K562 (cell line): ENCODE data around the gene COL24A1. TPM values are rescaled to one million over a fixed set of nuclear protein-coding genes. Genes with fewer than 3 reads are reported as not detected.

Experiments
- ADNP ChIP-seq: fragments of 200-800 bp; sonication (Bioruptor generic); IDR thresholded peaks from 2 replicates; pipeline ENCODE4 v1.6.1; 2016; ENCODE audit warnings: missing genetic modification characterization, missing compliant biosample characterization
- CHD2 ChIP-seq: IDR thresholded peaks from 2 replicates; pipeline ENCODE4 v1.6.1; 2011; ENCODE audit warnings: low read depth, low read length
- E2F3 ChIP-seq: fragments of 250-450 bp; sonication (Bioruptor Pico); IDR thresholded peaks from 2 replicates; pipeline ENCODE4 v1.4.0; 2020; ENCODE audit warnings: mild to moderate bottlenecking
- ILF3 ChIP-seq: fragments of 450-650 bp; IDR thresholded peaks from 2 replicates; pipeline ENCODE4 v1.6.1; 2018; ENCODE audit warnings: antibody characterized with exemption, mild to moderate bottlenecking, moderate library complexity, borderline replicate concordance
- ZNF668 ChIP-seq: fragments of 250-450 bp; sonication (Bioruptor Pico); IDR thresholded peaks from 2 replicates; pipeline ENCODE4 v1.8.0; 2022; ENCODE audit warnings: mild to moderate bottlenecking, inconsistent platforms
- polyA plus RNA-seq, 8 experiments: library from polyadenylated mRNA; depleted of rRNA in 4 of 8; stranded (reverse) in 5 of 8; unstranded in 3 of 8; fragments of >200 nt; fragmentation: Nextera tagmentation in 2 of 8; fragmentation: Illumina TruSeq in 1 of 8; extraction: Ambion mirVana in 2 of 8; extraction: Trizol in 1 of 8; gene quantifications; 2 replicates each; pipeline versions ENCODE4 v1.2.1 to v1.2.3, GENCODE V29; 2011 to 2014; ENCODE audit warnings: inconsistent platforms in 1 of 8, missing spikeins in 1 of 8
- total RNA-seq, 7 experiments: library from RNA; depleted of rRNA in 6 of 7; stranded (reverse); fragments of >200 nt in 6 of 7; fragmentation: Illumina TruSeq in 2 of 7; extraction: Trizol in 2 of 7; gene quantifications; 2 replicates each; pipeline versions ENCODE4 v1.2.1 to v1.2.3, GENCODE V29; 2011 to 2021; ENCODE audit warnings: low replicate concordance in 1 of 7
- TF ChIP-seq, protein P1 (sequence below), 2 experiments: fragments of 450-650 bp; formaldehyde crosslinking in 1 of 2; IDR thresholded peaks; 2 replicates each; pipeline versions ENCODE4 v1.4.0 to v1.6.1; 2014 to 2020; ENCODE audit warnings: mild to moderate bottlenecking in 2 of 2, borderline replicate concordance in 1 of 2, low read depth in 1 of 2
- TF ChIP-seq, protein P2 (sequence below): fragments of 450-650 bp; IDR thresholded peaks from 2 replicates; pipeline ENCODE4 v1.6.1; 2016; ENCODE audit warnings: mild to moderate bottlenecking, moderate library complexity

The COL24A1 gene
- total and polyA plus RNA-seq, 9 of the 15 experiments (the other 6 are each of a cell fraction or from before 2014, with no cell fraction given) = 0.01 to 0.06 (median 0.03) TPM; not detected in 2

DNA sequence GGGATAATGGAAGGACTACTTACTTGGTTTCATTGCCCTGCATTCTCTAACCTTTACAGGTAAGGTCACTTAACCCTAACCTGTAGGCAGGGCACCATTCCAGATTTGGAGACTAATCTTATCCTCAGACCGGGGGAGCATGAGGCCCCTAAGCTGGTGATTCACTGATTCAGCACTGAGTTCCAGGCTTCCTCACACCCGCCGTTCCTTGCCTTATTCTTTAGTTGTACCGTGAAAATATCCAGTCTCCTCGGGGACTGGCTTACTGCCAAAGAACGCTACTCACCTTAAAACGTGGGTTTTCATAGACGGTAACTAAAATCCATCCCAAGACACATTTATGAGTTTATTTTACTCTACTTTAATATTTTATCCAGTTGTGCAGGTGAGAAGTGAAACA lies 44.3 kb upstream of the COL24A1 start (continued):
- TF ChIP-seq, protein P1, sequence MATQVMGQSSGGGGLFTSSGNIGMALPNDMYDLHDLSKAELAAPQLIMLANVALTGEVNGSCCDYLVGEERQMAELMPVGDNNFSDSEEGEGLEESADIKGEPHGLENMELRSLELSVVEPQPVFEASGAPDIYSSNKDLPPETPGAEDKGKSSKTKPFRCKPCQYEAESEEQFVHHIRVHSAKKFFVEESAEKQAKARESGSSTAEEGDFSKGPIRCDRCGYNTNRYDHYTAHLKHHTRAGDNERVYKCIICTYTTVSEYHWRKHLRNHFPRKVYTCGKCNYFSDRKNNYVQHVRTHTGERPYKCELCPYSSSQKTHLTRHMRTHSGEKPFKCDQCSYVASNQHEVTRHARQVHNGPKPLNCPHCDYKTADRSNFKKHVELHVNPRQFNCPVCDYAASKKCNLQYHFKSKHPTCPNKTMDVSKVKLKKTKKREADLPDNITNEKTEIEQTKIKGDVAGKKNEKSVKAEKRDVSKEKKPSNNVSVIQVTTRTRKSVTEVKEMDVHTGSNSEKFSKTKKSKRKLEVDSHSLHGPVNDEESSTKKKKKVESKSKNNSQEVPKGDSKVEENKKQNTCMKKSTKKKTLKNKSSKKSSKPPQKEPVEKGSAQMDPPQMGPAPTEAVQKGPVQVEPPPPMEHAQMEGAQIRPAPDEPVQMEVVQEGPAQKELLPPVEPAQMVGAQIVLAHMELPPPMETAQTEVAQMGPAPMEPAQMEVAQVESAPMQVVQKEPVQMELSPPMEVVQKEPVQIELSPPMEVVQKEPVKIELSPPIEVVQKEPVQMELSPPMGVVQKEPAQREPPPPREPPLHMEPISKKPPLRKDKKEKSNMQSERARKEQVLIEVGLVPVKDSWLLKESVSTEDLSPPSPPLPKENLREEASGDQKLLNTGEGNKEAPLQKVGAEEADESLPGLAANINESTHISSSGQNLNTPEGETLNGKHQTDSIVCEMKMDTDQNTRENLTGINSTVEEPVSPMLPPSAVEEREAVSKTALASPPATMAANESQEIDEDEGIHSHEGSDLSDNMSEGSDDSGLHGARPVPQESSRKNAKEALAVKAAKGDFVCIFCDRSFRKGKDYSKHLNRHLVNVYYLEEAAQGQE (IDR thresholded peaks at IDR 0.05; ENCODE audit: borderline replicate concordance) = no peak
- TF ChIP-seq, protein P1 (CRISPR knock-in tag; IDR thresholded peaks at IDR 0.05; ENCODE audit: low read depth) = no peak
- TF ChIP-seq, protein P2, sequence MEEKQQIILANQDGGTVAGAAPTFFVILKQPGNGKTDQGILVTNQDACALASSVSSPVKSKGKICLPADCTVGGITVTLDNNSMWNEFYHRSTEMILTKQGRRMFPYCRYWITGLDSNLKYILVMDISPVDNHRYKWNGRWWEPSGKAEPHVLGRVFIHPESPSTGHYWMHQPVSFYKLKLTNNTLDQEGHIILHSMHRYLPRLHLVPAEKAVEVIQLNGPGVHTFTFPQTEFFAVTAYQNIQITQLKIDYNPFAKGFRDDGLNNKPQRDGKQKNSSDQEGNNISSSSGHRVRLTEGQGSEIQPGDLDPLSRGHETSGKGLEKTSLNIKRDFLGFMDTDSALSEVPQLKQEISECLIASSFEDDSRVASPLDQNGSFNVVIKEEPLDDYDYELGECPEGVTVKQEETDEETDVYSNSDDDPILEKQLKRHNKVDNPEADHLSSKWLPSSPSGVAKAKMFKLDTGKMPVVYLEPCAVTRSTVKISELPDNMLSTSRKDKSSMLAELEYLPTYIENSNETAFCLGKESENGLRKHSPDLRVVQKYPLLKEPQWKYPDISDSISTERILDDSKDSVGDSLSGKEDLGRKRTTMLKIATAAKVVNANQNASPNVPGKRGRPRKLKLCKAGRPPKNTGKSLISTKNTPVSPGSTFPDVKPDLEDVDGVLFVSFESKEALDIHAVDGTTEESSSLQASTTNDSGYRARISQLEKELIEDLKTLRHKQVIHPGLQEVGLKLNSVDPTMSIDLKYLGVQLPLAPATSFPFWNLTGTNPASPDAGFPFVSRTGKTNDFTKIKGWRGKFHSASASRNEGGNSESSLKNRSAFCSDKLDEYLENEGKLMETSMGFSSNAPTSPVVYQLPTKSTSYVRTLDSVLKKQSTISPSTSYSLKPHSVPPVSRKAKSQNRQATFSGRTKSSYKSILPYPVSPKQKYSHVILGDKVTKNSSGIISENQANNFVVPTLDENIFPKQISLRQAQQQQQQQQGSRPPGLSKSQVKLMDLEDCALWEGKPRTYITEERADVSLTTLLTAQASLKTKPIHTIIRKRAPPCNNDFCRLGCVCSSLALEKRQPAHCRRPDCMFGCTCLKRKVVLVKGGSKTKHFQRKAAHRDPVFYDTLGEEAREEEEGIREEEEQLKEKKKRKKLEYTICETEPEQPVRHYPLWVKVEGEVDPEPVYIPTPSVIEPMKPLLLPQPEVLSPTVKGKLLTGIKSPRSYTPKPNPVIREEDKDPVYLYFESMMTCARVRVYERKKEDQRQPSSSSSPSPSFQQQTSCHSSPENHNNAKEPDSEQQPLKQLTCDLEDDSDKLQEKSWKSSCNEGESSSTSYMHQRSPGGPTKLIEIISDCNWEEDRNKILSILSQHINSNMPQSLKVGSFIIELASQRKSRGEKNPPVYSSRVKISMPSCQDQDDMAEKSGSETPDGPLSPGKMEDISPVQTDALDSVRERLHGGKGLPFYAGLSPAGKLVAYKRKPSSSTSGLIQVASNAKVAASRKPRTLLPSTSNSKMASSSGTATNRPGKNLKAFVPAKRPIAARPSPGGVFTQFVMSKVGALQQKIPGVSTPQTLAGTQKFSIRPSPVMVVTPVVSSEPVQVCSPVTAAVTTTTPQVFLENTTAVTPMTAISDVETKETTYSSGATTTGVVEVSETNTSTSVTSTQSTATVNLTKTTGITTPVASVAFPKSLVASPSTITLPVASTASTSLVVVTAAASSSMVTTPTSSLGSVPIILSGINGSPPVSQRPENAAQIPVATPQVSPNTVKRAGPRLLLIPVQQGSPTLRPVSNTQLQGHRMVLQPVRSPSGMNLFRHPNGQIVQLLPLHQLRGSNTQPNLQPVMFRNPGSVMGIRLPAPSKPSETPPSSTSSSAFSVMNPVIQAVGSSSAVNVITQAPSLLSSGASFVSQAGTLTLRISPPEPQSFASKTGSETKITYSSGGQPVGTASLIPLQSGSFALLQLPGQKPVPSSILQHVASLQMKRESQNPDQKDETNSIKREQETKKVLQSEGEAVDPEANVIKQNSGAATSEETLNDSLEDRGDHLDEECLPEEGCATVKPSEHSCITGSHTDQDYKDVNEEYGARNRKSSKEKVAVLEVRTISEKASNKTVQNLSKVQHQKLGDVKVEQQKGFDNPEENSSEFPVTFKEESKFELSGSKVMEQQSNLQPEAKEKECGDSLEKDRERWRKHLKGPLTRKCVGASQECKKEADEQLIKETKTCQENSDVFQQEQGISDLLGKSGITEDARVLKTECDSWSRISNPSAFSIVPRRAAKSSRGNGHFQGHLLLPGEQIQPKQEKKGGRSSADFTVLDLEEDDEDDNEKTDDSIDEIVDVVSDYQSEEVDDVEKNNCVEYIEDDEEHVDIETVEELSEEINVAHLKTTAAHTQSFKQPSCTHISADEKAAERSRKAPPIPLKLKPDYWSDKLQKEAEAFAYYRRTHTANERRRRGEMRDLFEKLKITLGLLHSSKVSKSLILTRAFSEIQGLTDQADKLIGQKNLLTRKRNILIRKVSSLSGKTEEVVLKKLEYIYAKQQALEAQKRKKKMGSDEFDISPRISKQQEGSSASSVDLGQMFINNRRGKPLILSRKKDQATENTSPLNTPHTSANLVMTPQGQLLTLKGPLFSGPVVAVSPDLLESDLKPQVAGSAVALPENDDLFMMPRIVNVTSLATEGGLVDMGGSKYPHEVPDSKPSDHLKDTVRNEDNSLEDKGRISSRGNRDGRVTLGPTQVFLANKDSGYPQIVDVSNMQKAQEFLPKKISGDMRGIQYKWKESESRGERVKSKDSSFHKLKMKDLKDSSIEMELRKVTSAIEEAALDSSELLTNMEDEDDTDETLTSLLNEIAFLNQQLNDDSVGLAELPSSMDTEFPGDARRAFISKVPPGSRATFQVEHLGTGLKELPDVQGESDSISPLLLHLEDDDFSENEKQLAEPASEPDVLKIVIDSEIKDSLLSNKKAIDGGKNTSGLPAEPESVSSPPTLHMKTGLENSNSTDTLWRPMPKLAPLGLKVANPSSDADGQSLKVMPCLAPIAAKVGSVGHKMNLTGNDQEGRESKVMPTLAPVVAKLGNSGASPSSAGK = no peak
- no peak for TF ChIP-seq CHD2
- no peak for TF ChIP-seq ZNF668 (CRISPR knock-in tag)
- TF ChIP-seq ILF3 = no peak
- TF ChIP-seq ADNP = no peak
- no peak for TF ChIP-seq E2F3 (CRISPR knock-in tag)
